ENCODE results near the gene KRT14.

Gene KRT14

GRCh38 chr17:41556931-41557330, 29.8 kb downstream of the KRT14 start:
- Histone ChIP-seq H3K27me3 (ENCODE audit: control insufficient read depth in 5 of 5, insufficient read depth in 4 of 5, low read length in 5 of 5) (peaks cover 0 to 7% (median 0%) of the 10 kb centered on the region in 5 donors), H3K4me3 (ENCODE audit: low read depth in 1 of 5, low read length in 5 of 5) (no peak overlapping the region), H3K9me3 (ENCODE audit: control insufficient read depth in 5 of 5, low read length in 5 of 5) (no peaks in the 10 kb centered on the region), H3K36me3 (ENCODE audit: control insufficient read depth in 5 of 5, insufficient read depth in 5 of 5, low read length in 5 of 5) (no peaks in the 10 kb centered on the region), H3K27ac (ENCODE audit: low read depth, low read length) (no peak overlapping the region), H3K9ac (ENCODE audit: low read length in 5 of 5) (no peak overlapping the region), H3K4me1 (ENCODE audit: control insufficient read depth in 5 of 5, insufficient read depth in 5 of 5, low read length in 5 of 5) (peaks cover 0 to 23% (median 9%) of the 10 kb centered on the region in 5 donors)

- Histone ChIP-seq H3K9me3 (ENCODE audit: control insufficient read depth in 5 of 5, low read length in 5 of 5) (no peaks in the 10 kb centered on the region), H3K27ac (ENCODE audit: low read depth, low read length) (no peak overlapping the region), H3K27me3 (ENCODE audit: control insufficient read depth in 5 of 5, insufficient read depth in 4 of 5, low read length in 5 of 5) (peaks cover 0 to 7% (median 0%) of the 10 kb centered on the region in 5 donors), H3K36me3 (ENCODE audit: control insufficient read depth in 5 of 5, insufficient read depth in 5 of 5, low read length in 5 of 5) (no peaks in the 10 kb centered on the region), H3K9ac (ENCODE audit: low read length in 5 of 5) (no peak overlapping the region), H3K4me3 (ENCODE audit: low read depth in 1 of 5, low read length in 5 of 5) (no peak overlapping the region), H3K4me1 (ENCODE audit: control insufficient read depth in 5 of 5, insufficient read depth in 5 of 5, low read length in 5 of 5) (peaks cover 0 to 24% (median 12%) of the 10 kb centered on the region in 5 donors)
These were observed 30.4 kb downstream of the KRT14 start for GRCh38 chr17:41556306-41556705.

GRCh38 chr17:41555105-41555887, 31.4 kb downstream of the KRT14 start:
- Histone ChIP-seq H3K4me1 (ENCODE audit: control insufficient read depth in 5 of 5, insufficient read depth in 5 of 5, low read length in 5 of 5) (peaks cover 0 to 24% (median 12%) of the 10 kb centered on the region in 5 donors), H3K27me3 (ENCODE audit: control insufficient read depth in 5 of 5, insufficient read depth in 4 of 5, low read length in 5 of 5) (peaks cover 0 to 3% (median 0%) of the 10 kb centered on the region in 5 donors), H3K9me3 (ENCODE audit: control insufficient read depth in 5 of 5, low read length in 5 of 5) (no peaks in the 10 kb centered on the region), H3K9ac (ENCODE audit: low read length in 5 of 5) (no peak overlapping the region), H3K4me3 (ENCODE audit: low read depth in 1 of 5, low read length in 5 of 5) (no peak overlapping the region), H3K36me3 (ENCODE audit: control insufficient read depth in 5 of 5, insufficient read depth in 5 of 5, low read length in 5 of 5) (no peaks in the 10 kb centered on the region), H3K27ac (ENCODE audit: low read depth, low read length) (no peak overlapping the region)

GRCh38 chr17:41553987-41554680, 32.6 kb downstream of the KRT14 start:
- H3K4me3 ChIP-seq (ENCODE audit: low read depth in 1 of 5, low read length in 5 of 5) = no peak overlapping the region
- H3K27me3 ChIP-seq (ENCODE audit: control insufficient read depth in 5 of 5, insufficient read depth in 4 of 5, low read length in 5 of 5) = peaks cover 0 to 3% (median 0%) of the 10 kb centered on the region in 5 donors
- no peak overlapping the region for H3K27ac ChIP-seq (ENCODE audit: low read depth, low read length)
- H3K9ac ChIP-seq (ENCODE audit: low read length in 5 of 5) = no peak overlapping the region
- H3K9me3 ChIP-seq (ENCODE audit: control insufficient read depth in 5 of 5, low read length in 5 of 5) = no peaks in the 10 kb centered on the region
- H3K4me1 ChIP-seq (ENCODE audit: control insufficient read depth in 5 of 5, insufficient read depth in 5 of 5, low read length in 5 of 5) = peaks cover 2 to 33% (median 16%) of the 10 kb centered on the region in 5 donors
- no peaks in the 10 kb centered on the region for H3K36me3 ChIP-seq (ENCODE audit: control insufficient read depth in 5 of 5, insufficient read depth in 5 of 5, low read length in 5 of 5)

GRCh38 chr17:41553176-41553575, 33.5 kb downstream of the KRT14 start:
- no peak overlapping the region for H3K9ac ChIP-seq (ENCODE audit: low read length in 5 of 5)
- no peaks in the 10 kb centered on the region for H3K36me3 ChIP-seq (ENCODE audit: control insufficient read depth in 5 of 5, insufficient read depth in 5 of 5, low read length in 5 of 5)
- H3K27me3 ChIP-seq (ENCODE audit: control insufficient read depth in 5 of 5, insufficient read depth in 4 of 5, low read length in 5 of 5) = peaks cover 0 to 3% (median 0%) of the 10 kb centered on the region in 5 donors
- H3K4me1 ChIP-seq (ENCODE audit: control insufficient read depth in 5 of 5, insufficient read depth in 5 of 5, low read length in 5 of 5) = peaks cover 4 to 43% (median 25%) of the 10 kb centered on the region in 5 donors
- H3K27ac ChIP-seq (ENCODE audit: low read depth, low read length) = no peak overlapping the region
- H3K9me3 ChIP-seq (ENCODE audit: control insufficient read depth in 5 of 5, low read length in 5 of 5) = no peaks in the 10 kb centered on the region
- no peak overlapping the region for H3K4me3 ChIP-seq (ENCODE audit: low read depth in 1 of 5, low read length in 5 of 5)

GRCh38 chr17:41552455-41552854, 34.2 kb downstream of the KRT14 start:
- Histone ChIP-seq H3K27me3 (ENCODE audit: control insufficient read depth in 5 of 5, insufficient read depth in 4 of 5, low read length in 5 of 5) (peaks cover 0 to 3% (median 0%) of the 10 kb centered on the region in 5 donors), H3K36me3 (ENCODE audit: control insufficient read depth in 5 of 5, insufficient read depth in 5 of 5, low read length in 5 of 5) (no peaks in the 10 kb centered on the region), H3K27ac (ENCODE audit: low read depth, low read length) (no peak overlapping the region), H3K9me3 (ENCODE audit: control insufficient read depth in 5 of 5, low read length in 5 of 5) (no peaks in the 10 kb centered on the region), H3K4me3 (ENCODE audit: low read depth in 1 of 5, low read length in 5 of 5) (no peak overlapping the region), H3K4me1 (ENCODE audit: control insufficient read depth in 5 of 5, insufficient read depth in 5 of 5, low read length in 5 of 5) (peaks cover 4 to 48% (median 32%) of the 10 kb centered on the region in 5 donors), H3K9ac (ENCODE audit: low read length in 5 of 5) (no peak overlapping the region)

GRCh38 chr17:41551365-41551764, 35.3 kb downstream of the KRT14 start:
- peaks cover 4 to 48% (median 32%) of the 10 kb centered on the region in 5 donors for H3K4me1 ChIP-seq (ENCODE audit: control insufficient read depth in 5 of 5, insufficient read depth in 5 of 5, low read length in 5 of 5)
- H3K27me3 ChIP-seq (ENCODE audit: control insufficient read depth in 5 of 5, insufficient read depth in 4 of 5, low read length in 5 of 5) = peaks cover 0 to 3% (median 0%) of the 10 kb centered on the region in 5 donors
- no peaks in the 10 kb centered on the region for H3K36me3 ChIP-seq (ENCODE audit: control insufficient read depth in 5 of 5, insufficient read depth in 5 of 5, low read length in 5 of 5)
- no peak overlapping the region for H3K4me3 ChIP-seq (ENCODE audit: low read depth in 1 of 5, low read length in 5 of 5)
- no peak overlapping the region for H3K27ac ChIP-seq (ENCODE audit: low read depth, low read length)
- no peak overlapping the region for H3K9ac ChIP-seq (ENCODE audit: low read length in 5 of 5)
- H3K9me3 ChIP-seq (ENCODE audit: control insufficient read depth in 5 of 5, low read length in 5 of 5) = peaks cover 0 to 9% (median 7%) of the 10 kb centered on the region in 5 donors

GRCh38 chr17:41549596-41550039, 37.1 kb downstream of the KRT14 start:
- Histone ChIP-seq H3K9ac (ENCODE audit: low read length in 5 of 5) (no peak overlapping the region), H3K4me1 (ENCODE audit: control insufficient read depth in 5 of 5, insufficient read depth in 5 of 5, low read length in 5 of 5) (peaks cover 4 to 40% (median 30%) of the 10 kb centered on the region in 5 donors), H3K36me3 (ENCODE audit: control insufficient read depth in 5 of 5, insufficient read depth in 5 of 5, low read length in 5 of 5) (no peaks in the 10 kb centered on the region), H3K27me3 (ENCODE audit: control insufficient read depth in 5 of 5, insufficient read depth in 4 of 5, low read length in 5 of 5) (peaks cover 0 to 2% (median 0%) of the 10 kb centered on the region in 5 donors), H3K9me3 (ENCODE audit: control insufficient read depth in 5 of 5, low read length in 5 of 5) (peaks cover 0 to 10% (median 7%) of the 10 kb centered on the region in 5 donors), H3K27ac (ENCODE audit: low read depth, low read length) (peak overlapping the region; percentile 57), H3K4me3 (ENCODE audit: low read depth in 1 of 5, low read length in 5 of 5) (no peak overlapping the region)

- Histone ChIP-seq H3K9me3 (ENCODE audit: control insufficient read depth in 5 of 5, low read length in 5 of 5) (peaks cover 0 to 10% (median 7%) of the 10 kb centered on the region in 5 donors), H3K4me3 (ENCODE audit: low read depth in 1 of 5, low read length in 5 of 5) (peak overlapping the region; percentile 21 to 65 (median 53)), H3K9ac (ENCODE audit: low read length in 5 of 5) (peak overlapping the region in 1 of 5 donors; percentile 10), H3K27me3 (ENCODE audit: control insufficient read depth in 5 of 5, insufficient read depth in 4 of 5, low read length in 5 of 5) (peaks cover 0 to 2% (median 0%) of the 10 kb centered on the region in 5 donors), H3K4me1 (ENCODE audit: control insufficient read depth in 5 of 5, insufficient read depth in 5 of 5, low read length in 5 of 5) (peaks cover 4 to 34% (median 24%) of the 10 kb centered on the region in 5 donors), H3K36me3 (ENCODE audit: control insufficient read depth in 5 of 5, insufficient read depth in 5 of 5, low read length in 5 of 5) (no peaks in the 10 kb centered on the region), H3K27ac (ENCODE audit: low read depth, low read length) (peak overlapping the region; percentile 57)
These were observed 37.7 kb downstream of the KRT14 start for GRCh38 chr17:41548844-41549595.

All from subcutaneous abdominal adipose tissue (tissue), 5 donors.